Astrocyte (in vitro differentiated cells and primary cell): ENCODE measurements around the gene KXD1.
A peak's percentile ranks its signal among the peaks of the same experiment; 100 is the strongest.

Experiments
- EZH2 ChIP-seq: IDR thresholded peaks from 2 replicates; pipeline ENCODE4 v1.6.1; 2012; ENCODE audit warnings: mild to moderate bottlenecking, low read length, inconsistent platforms; ENCODE audit not compliant: insufficient read depth
- TF ChIP-seq, protein P1 (sequence below): IDR thresholded peaks from 2 replicates; pipeline ENCODE4 v1.5.1; 2011; ENCODE audit warnings: low read depth, mild to moderate bottlenecking, inconsistent platforms, low read length, moderate library complexity; ENCODE audit not compliant: insufficient read depth

DNA sequence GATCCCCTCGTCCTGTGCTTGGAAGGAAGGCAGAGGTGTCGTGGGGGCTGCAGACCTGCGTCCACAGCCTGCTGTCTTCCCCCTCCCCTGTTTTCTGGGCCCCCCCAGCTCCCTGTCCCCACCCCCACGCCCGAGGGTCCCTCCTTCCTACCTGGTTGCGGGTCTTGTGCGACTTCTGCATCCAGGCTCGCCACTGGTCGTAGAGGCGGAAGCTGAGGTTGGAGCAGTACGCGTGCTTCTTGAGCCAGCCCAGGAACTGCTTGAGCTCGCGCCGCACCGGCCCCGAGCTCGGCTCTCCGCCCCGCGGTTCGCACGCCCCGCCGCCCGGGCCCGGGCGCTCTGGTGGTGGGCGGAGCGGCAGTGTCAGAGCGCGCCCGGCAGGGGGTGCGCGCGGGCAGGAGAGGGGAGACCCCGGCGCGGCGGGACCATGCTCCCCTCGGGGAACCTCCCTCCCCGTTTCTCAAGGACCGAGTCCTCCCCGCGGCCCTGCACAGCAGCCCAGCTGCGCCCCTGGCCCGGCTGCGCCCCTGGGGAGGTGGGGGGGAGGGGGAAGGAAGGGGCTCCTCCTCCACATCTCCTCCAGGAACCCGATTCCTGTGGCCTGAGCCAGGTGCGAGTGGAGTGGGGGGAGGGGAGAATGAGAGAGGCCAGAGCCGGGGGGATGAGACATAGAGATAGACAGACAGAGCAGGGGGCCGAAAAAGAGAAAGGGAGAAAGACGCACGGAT is 36.6 kb downstream of the KXD1 start:
- TF ChIP-seq, protein P1, sequence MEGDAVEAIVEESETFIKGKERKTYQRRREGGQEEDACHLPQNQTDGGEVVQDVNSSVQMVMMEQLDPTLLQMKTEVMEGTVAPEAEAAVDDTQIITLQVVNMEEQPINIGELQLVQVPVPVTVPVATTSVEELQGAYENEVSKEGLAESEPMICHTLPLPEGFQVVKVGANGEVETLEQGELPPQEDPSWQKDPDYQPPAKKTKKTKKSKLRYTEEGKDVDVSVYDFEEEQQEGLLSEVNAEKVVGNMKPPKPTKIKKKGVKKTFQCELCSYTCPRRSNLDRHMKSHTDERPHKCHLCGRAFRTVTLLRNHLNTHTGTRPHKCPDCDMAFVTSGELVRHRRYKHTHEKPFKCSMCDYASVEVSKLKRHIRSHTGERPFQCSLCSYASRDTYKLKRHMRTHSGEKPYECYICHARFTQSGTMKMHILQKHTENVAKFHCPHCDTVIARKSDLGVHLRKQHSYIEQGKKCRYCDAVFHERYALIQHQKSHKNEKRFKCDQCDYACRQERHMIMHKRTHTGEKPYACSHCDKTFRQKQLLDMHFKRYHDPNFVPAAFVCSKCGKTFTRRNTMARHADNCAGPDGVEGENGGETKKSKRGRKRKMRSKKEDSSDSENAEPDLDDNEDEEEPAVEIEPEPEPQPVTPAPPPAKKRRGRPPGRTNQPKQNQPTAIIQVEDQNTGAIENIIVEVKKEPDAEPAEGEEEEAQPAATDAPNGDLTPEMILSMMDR: peak; percentile 31
- TF ChIP-seq EZH2: no peak
